OCI-LY3 (cell line): ENCODE data around the gene RAB3D.

ENCODE experiments used
- H2AFZ ChIP-seq: fragments of 200-600, 300-600 bp; shearing (Covaris generic); 2 replicates; pipeline ENCODE4 v1.6.0; 2014; ENCODE audit warnings: antibody characterized with exemption, low read depth, low read length
- H3K27ac ChIP-seq: fragments of 200-600, 300-600 bp; sonication (generic); 2 replicates; pipeline ENCODE4 v1.5.1; 2014; ENCODE audit warnings: mild to moderate bottlenecking, low read length, moderate library complexity, mixed read lengths
- H3K27me3 ChIP-seq: fragments of 200-600, 300-600 bp; sonication (generic); 2 replicates; pipeline ENCODE4 v1.6.1; 2014; ENCODE audit warnings: low read depth, low read length, mixed read lengths
- H3K36me3 ChIP-seq: fragments of 200-600, 300-600 bp; sonication (generic); replicated peaks from 2 replicates; pipeline ENCODE3; 2014; ENCODE audit warnings: low read depth, low read length, mixed read lengths
- H3K4me1 ChIP-seq: fragments of 300-600, 200-600 bp; sonication (generic); 2 replicates; pipeline ENCODE4 v1.6.1; 2014; ENCODE audit warnings: low read length, mixed read lengths
- H3K4me2 ChIP-seq: fragments of 200-600, 300-600 bp; sonication (generic); 2 replicates; pipeline ENCODE4 v1.6.1; 2014; ENCODE audit warnings: low read length, mixed read lengths
- H3K4me3 ChIP-seq: fragments of 300-600, 200-600 bp; sonication (generic); 2 replicates; pipeline ENCODE4 v1.5.1; 2014; ENCODE audit warnings: antibody characterized with exemption, mild to moderate bottlenecking, low read length, moderate library complexity
- H3K79me2 ChIP-seq: fragments of 300-600, 200-600 bp; shearing (Covaris generic); 2 replicates; pipeline ENCODE4 v1.6.1; 2014; ENCODE audit warnings: mild to moderate bottlenecking, low read length, mixed read lengths
- H3K9ac ChIP-seq: fragments of 300-600, 200-600 bp; shearing (Covaris generic); 2 replicates; pipeline ENCODE4 v1.6.0; 2014; ENCODE audit warnings: mild to moderate bottlenecking, low read length, moderate library complexity
- H3K9me3 ChIP-seq: fragments of 200-600, 300-600 bp; shearing (Covaris generic); 2 replicates; pipeline ENCODE4 v1.6.1; 2014; ENCODE audit warnings: low read length, mixed read lengths; ENCODE audit not compliant: insufficient read depth
- H4K20me1 ChIP-seq: fragments of 200-600, 300-600 bp; sonication (generic); 2 replicates; pipeline ENCODE4 v1.6.1; 2016; ENCODE audit warnings: low read length, mixed read lengths; ENCODE audit not compliant: insufficient read depth
- EZH2phosphoT487 ChIP-seq: fragments of 200-600 bp; shearing (Covaris generic); IDR thresholded peaks from 2 replicates; pipeline ENCODE4 v1.6.1; 2018; ENCODE audit warnings: antibody characterized with exemption, mixed run types, low read depth
- TF ChIP-seq, protein P1 (sequence below): fragments of 200-600, 300-600 bp; sonication (generic); IDR thresholded peaks from 2 replicates; pipeline ENCODE4 v1.5.1; 2014; ENCODE audit warnings: antibody characterized with exemption, low read length, low read depth

The RAB3D gene, protein sequence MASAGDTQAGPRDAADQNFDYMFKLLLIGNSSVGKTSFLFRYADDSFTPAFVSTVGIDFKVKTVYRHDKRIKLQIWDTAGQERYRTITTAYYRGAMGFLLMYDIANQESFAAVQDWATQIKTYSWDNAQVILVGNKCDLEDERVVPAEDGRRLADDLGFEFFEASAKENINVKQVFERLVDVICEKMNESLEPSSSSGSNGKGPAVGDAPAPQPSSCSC

DNA sequence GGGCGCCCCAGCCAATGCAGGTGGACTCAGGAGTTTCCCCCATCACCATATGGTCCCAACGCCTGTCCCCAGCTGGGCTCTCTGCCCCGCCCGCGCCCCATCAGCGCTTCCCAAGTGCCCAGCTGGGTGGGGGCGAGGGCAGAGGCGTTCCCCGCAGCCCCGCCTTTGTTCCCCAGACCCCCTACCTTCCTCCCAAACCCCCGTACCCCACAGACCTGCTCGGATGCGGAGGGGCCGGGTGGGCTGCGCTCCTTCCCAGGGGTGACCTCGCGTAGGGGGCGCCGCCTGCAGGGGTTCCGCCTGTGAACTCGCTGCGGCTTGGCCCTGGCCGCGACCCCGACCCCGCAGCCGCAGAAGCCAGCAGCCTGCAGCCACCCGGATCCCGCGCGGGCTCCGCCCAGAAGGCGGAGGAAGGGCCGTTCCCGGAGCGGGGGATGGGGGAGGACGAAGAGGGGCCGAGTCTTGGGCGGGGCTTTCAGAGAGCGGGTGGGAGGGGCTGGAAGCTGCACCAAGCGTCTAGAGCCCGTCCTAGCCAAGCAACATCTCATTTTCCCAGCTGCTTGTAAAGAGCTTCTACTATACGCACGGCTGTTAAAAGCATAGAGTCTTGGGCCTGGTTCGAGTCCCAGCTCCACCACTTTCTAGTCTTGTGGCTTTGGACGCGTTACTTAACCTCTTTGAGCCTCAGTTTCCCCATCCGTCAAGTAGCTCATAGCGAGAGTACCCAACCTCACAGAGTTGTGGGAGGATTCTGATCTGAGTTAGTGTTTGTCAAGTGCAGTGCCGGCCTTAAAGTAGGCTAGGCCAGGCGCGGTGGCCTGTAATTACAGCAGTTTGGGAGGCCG is at the start of gene RAB3D:
TSS of gene RAB3D (minus strand) at position 404 of the 845 bp plus-strand sequence. CDS start 2,258 bp downstream, outside the sequence.
- H4K20me1 ChIP-seq = no peaks in the 10 kb centered on the region
- TF ChIP-seq, protein P1, sequence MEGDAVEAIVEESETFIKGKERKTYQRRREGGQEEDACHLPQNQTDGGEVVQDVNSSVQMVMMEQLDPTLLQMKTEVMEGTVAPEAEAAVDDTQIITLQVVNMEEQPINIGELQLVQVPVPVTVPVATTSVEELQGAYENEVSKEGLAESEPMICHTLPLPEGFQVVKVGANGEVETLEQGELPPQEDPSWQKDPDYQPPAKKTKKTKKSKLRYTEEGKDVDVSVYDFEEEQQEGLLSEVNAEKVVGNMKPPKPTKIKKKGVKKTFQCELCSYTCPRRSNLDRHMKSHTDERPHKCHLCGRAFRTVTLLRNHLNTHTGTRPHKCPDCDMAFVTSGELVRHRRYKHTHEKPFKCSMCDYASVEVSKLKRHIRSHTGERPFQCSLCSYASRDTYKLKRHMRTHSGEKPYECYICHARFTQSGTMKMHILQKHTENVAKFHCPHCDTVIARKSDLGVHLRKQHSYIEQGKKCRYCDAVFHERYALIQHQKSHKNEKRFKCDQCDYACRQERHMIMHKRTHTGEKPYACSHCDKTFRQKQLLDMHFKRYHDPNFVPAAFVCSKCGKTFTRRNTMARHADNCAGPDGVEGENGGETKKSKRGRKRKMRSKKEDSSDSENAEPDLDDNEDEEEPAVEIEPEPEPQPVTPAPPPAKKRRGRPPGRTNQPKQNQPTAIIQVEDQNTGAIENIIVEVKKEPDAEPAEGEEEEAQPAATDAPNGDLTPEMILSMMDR = no peak
- no peak for TF ChIP-seq EZH2phosphoT487
- H3K9ac ChIP-seq = peak within 1 kb of the TSS; percentile 74
- H3K27me3 ChIP-seq = no peaks in the 10 kb centered on the region
- H3K9me3 ChIP-seq = no peaks in the 10 kb centered on the region
- peak within 1 kb of the TSS; percentile 76 for H3K4me2 ChIP-seq
- H3K4me3 ChIP-seq = peak within 1 kb of the TSS; percentile 82
- peaks cover 14% of the 10 kb centered on the region for H3K36me3 ChIP-seq
- no peak within 1 kb of the TSS for H3K27ac ChIP-seq
- peak within 1 kb of the TSS; percentile 72 for H2AFZ ChIP-seq
- H3K79me2 ChIP-seq = no peaks in the 10 kb centered on the region
- H3K4me1 ChIP-seq = peaks cover 3% of the 10 kb centered on the region

DNA sequence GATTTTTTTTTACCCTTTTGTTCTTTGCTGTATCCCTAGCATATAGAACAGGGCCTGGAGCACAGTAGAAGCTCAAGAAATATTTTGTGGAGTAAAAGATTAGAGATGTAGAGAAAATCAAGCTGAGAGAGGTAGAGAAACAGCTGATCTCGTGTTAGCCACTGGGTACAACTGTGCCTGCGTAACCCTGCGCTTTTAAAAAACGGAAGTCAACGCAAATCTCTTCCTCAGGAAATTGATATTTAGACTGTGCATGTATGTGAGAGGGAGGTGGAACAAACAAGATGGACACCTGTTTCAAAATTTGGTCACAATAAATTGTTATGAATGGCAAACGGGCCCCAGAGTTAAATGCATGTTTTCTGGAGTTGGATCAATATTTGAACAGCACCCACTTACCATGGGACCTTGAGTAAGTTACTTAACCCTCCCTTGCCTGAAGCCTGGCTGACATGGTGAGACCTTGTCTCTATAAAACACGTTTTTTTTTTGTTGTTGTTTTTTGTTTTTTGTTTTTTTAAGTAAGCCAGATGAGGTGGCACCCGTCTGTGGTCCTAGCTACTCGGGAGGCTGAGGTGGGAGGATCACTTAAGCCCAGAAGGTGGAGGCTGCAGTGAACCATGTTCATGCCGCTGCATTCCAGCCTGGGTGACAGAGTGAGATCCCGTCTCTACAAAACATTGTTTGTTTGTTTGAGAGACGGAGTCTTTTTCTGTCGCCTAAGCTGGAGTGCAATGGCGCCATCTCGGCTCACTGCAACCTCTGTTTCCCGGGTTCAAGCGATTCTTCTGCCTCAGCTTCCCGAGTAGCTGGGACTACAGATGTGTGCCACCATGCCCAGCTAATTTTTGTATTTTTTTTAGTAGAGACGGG is 47.9 kb upstream of the RAB3D start:
- H3K9me3 ChIP-seq = no peaks in the 10 kb centered on the region
- H3K27me3 ChIP-seq = no peaks in the 10 kb centered on the region; the same call in 1 of the 2 replicates
- H3K4me2 ChIP-seq = no peak overlapping the region
- peak overlapping the region; percentile 71 for H2AFZ ChIP-seq
- H3K4me3 ChIP-seq = no peak overlapping the region
- no peak overlapping the region for H3K9ac ChIP-seq
- no peak for TF ChIP-seq EZH2phosphoT487
- TF ChIP-seq, protein P1 = no peak
- H3K36me3 ChIP-seq = no peaks in the 10 kb centered on the region
- no peak overlapping the region for H3K27ac ChIP-seq
- H3K4me1 ChIP-seq = no peaks in the 10 kb centered on the region
- H4K20me1 ChIP-seq = no peaks in the 10 kb centered on the region
- H3K79me2 ChIP-seq = no peaks in the 10 kb centered on the region

DNA sequence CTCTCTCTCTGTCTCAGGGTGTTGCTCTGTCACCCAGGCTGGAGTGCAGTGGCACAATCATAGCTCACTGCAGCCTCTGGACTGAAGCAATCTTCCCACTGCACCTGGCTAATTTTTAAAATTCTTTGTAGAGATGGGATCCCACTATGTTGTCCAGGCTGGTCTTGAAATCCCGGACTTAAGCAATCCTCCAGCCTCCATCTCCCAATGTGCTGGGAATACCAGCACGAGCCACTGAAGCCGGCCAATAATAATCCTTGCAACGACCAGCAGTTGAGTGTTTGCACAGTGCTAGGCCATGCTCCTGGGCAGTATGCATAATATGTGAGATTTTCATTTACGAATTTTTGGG is 45.3 kb upstream of the RAB3D start:
- H3K36me3 ChIP-seq = no peaks in the 10 kb centered on the region
- no peaks in the 10 kb centered on the region for H3K9me3 ChIP-seq
- TF ChIP-seq, protein P1 = no peak
- TF ChIP-seq EZH2phosphoT487 = no peak
- H3K27me3 ChIP-seq = no peaks in the 10 kb centered on the region
- H4K20me1 ChIP-seq = no peaks in the 10 kb centered on the region
- H3K27ac ChIP-seq = no peak overlapping the region
- H3K79me2 ChIP-seq = peaks cover 5% of the 10 kb centered on the region; the same call in 1 of the 2 replicates
- no peak overlapping the region for H3K9ac ChIP-seq
- no peak overlapping the region for H2AFZ ChIP-seq
- no peak overlapping the region for H3K4me3 ChIP-seq
- H3K4me2 ChIP-seq = no peak overlapping the region
- H3K4me1 ChIP-seq = peaks cover 11% of the 10 kb centered on the region

DNA sequence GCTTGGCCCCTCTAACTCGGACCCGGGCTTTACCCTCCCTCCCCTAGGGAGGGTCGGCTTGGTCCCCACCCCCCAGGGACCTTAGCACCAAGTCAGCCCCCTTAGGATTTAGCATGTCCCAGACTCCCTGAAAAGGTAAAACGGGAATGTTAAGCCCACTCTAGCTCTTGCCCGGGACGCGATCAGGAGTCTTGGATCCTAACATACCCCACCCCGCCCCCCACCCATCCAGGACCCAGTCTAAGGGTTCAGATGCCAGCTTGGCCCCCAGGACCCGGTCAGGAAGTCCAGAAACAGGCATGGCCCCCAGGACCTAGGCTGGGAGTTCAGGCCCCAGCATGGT is 44.2 kb upstream of the RAB3D start:
- TF ChIP-seq, protein P1 = no peak
- no peak for TF ChIP-seq EZH2phosphoT487
- Histone ChIP-seq H3K27ac (no peak overlapping the region), H3K4me3 (peak overlapping the region; percentile 72), H3K4me1 (peaks cover 11% of the 10 kb centered on the region), H3K9ac (peak overlapping the region; percentile 28; the same call in 1 of the 2 replicates), H3K27me3 (no peaks in the 10 kb centered on the region), H3K4me2 (peak overlapping the region; percentile 75), H4K20me1 (no peaks in the 10 kb centered on the region), H3K36me3 (no peaks in the 10 kb centered on the region), H3K79me2 (peaks cover 5% of the 10 kb centered on the region; the same call in 1 of the 2 replicates), H2AFZ (0 out of 2 replicates have a peak overlapping the region, but pooled peaks have one; percentile 26), H3K9me3 (no peaks in the 10 kb centered on the region)
